H1 (cell line): ENCODE measurements around the gene ZMPSTE24. TPM values are rescaled to one million over a fixed set of nuclear protein-coding genes. Genes with fewer than 3 reads are reported as not detected.

ENCODE experiments used
- CTCF ChIA-PET: fragments of 300-600 bp; sonication (Branson Sonifier 250); formaldehyde crosslinking; loops from one replicate; lab custom pipeline; 2021; ENCODE audit not compliant: partially characterized antibody; lab: Charles Lee
- POLR2A ChIA-PET: fragments of 300-600 bp; sonication (Branson Sonifier 250); formaldehyde crosslinking; loops from one replicate; lab custom pipeline; 2021; ENCODE audit warnings: inconsistent platforms; ENCODE audit not compliant: partially characterized antibody; lab: Charles Lee
- DNase-seq, 2 experiments: peaks; one replicate each; pipeline versions ENCODE4 v3.0.0 to v3.0.0-alpha.2; 2010 to 2022; ENCODE audit warnings: low spot score in 2 of 2, low read depth in 1 of 2, mixed read lengths in 1 of 2
- FAIRE-seq: peaks from 2 replicates; lab custom pipeline; 2011; peaks lifted over from hg19 to GRCh38; lab: Jason Lieb, UNC
- H2AFZ ChIP-seq: 2 replicates; pipeline ENCODE4 v1.8.1; 2012; ENCODE audit warnings: low read length, inconsistent platforms
- H2AK5ac ChIP-seq: 2 replicates; pipeline ENCODE4 v1.6.1; 2013; ENCODE audit warnings: low read depth, low read length
- H2BK120ac ChIP-seq: replicated peaks from 2 replicates; pipeline ENCODE3; 2013; ENCODE audit warnings: low read depth, low read length, inconsistent platforms
- H2BK12ac ChIP-seq: 2 replicates; pipeline ENCODE4 v1.6.1; 2013; ENCODE audit warnings: low read depth, low read length
- H2BK15ac ChIP-seq: 2 replicates; pipeline ENCODE4 v1.6.1; 2013; ENCODE audit warnings: low read length
- H2BK20ac ChIP-seq: 2 replicates; pipeline ENCODE4 v1.6.1; 2013; ENCODE audit warnings: low read length
- H2BK5ac ChIP-seq: 2 replicates; pipeline ENCODE4 v1.6.1; 2013; ENCODE audit warnings: low read depth, low read length
- H3K14ac ChIP-seq: 2 replicates; pipeline ENCODE4 v1.6.1; 2013; ENCODE audit warnings: inconsistent platforms; ENCODE audit not compliant: insufficient read length
- H3K18ac ChIP-seq: 2 replicates; pipeline ENCODE4 v1.6.1; 2013; ENCODE audit warnings: low read length; ENCODE audit errors: extremely low read depth
- H3K23ac ChIP-seq: 2 replicates; pipeline ENCODE4 v1.6.1; 2013; ENCODE audit warnings: inconsistent platforms; ENCODE audit not compliant: insufficient read length
- H3K23me2 ChIP-seq: 2 replicates; pipeline ENCODE4 v1.6.1; 2013; ENCODE audit warnings: low read depth, low read length
- H3K27ac ChIP-seq: 2 replicates; pipeline ENCODE4 v1.6.1; 2011; ENCODE audit warnings: low read depth, low read length, inconsistent platforms
- H3K27me3 ChIP-seq, 4 experiments: replicated peaks in 1 of 4; 1 replicate in 1 of 4; 2 replicates in 3 of 4; pipeline versions ENCODE4 v1.6.1 to v1.8.1; 2011 to 2013; ENCODE audit warnings: low read length in 3 of 4, mild to moderate bottlenecking in 3 of 4, inconsistent platforms in 2 of 4, mixed read lengths in 2 of 4, moderate library complexity in 1 of 4; ENCODE audit not compliant: control insufficient read depth in 3 of 4, insufficient read depth in 3 of 4; ENCODE audit errors: extremely low read depth in 1 of 4
- H3K36me3 ChIP-seq, 4 experiments: 2 replicates each; pipeline versions ENCODE4 v1.6.1 to v1.8.1; 2011 to 2013; ENCODE audit warnings: mild to moderate bottlenecking in 4 of 4, low read length in 3 of 4, moderate library complexity in 2 of 4, control low read depth in 1 of 4, inconsistent platforms in 1 of 4; ENCODE audit not compliant: insufficient read depth in 4 of 4, control insufficient read depth in 2 of 4
- H3K4ac ChIP-seq: replicated peaks from 2 replicates; pipeline ENCODE3; 2013; ENCODE audit warnings: low read length, low read depth, mixed read lengths, inconsistent platforms; ENCODE audit not compliant: insufficient read length
- H3K4me1 ChIP-seq, 4 experiments: replicated peaks in 1 of 4; 1 replicate in 1 of 4; 2 replicates in 3 of 4; pipeline versions ENCODE4 v1.6.1 to v1.8.1; 2011 to 2013; ENCODE audit warnings: low read length in 3 of 4, inconsistent platforms in 2 of 4, mixed read lengths in 1 of 4; ENCODE audit not compliant: insufficient read depth in 4 of 4, control insufficient read depth in 3 of 4
- H3K4me2 ChIP-seq, 2 experiments: 2 replicates each; pipeline versions ENCODE4 v1.6.1 to v1.8.1; 2011 to 2013; ENCODE audit warnings: low read depth in 2 of 2, low read length in 2 of 2, control low read depth in 1 of 2, inconsistent platforms in 1 of 2, mild to moderate bottlenecking in 1 of 2; ENCODE audit not compliant: insufficient read depth in 1 of 2
- H3K4me3 ChIP-seq, 4 experiments: fragments of 200-600, 300-600 bp in 1 of 4; sonication (generic), shearing (Covaris generic), sonication (Bioruptor Twin) in 1 of 4; 2 replicates each; pipeline versions ENCODE4 v1.5.1 to v1.8.1; 2011 to 2016; ENCODE audit warnings: low read length in 4 of 4, low read depth in 3 of 4, control low read depth in 2 of 4, inconsistent platforms in 2 of 4, mild to moderate bottlenecking in 2 of 4, mixed read lengths in 1 of 4, moderate library complexity in 1 of 4; ENCODE audit not compliant: insufficient read depth in 2 of 4; ENCODE audit errors: extremely low read depth in 1 of 4
- H3K56ac ChIP-seq: replicated peaks from 2 replicates; pipeline ENCODE3; 2013; ENCODE audit warnings: low read depth, mild to moderate bottlenecking, mixed read lengths, low read length, inconsistent platforms; ENCODE audit not compliant: insufficient read length
- H3K79me1 ChIP-seq: 2 replicates; pipeline ENCODE4 v1.6.1; 2013; ENCODE audit warnings: low read depth, low read length, control low read depth
- H3K79me2 ChIP-seq, 2 experiments: 2 replicates each; pipeline versions ENCODE4 v1.6.1 to v1.8.1; 2012 to 2013; ENCODE audit warnings: low read length in 2 of 2, mild to moderate bottlenecking in 2 of 2, inconsistent platforms in 1 of 2; ENCODE audit not compliant: insufficient read depth in 2 of 2, control insufficient read depth in 1 of 2
- H3K9ac ChIP-seq, 4 experiments: replicated peaks in 1 of 4; 1 replicate in 1 of 4; 2 replicates in 3 of 4; pipeline versions ENCODE4 v1.6.1 to v1.8.1; 2011 to 2013; ENCODE audit warnings: low read depth in 3 of 4, low read length in 3 of 4, control low read depth in 2 of 4, mild to moderate bottlenecking in 2 of 4, moderate library complexity in 2 of 4, inconsistent platforms in 1 of 4; ENCODE audit errors: extremely low read depth in 1 of 4
- H3K9me3 ChIP-seq, 2 experiments: 2 replicates each; pipeline versions ENCODE4 v1.6.1 to v1.8.1; 2012 to 2013; ENCODE audit warnings: mild to moderate bottlenecking in 2 of 2, moderate library complexity in 2 of 2, control low read depth in 1 of 2, inconsistent platforms in 1 of 2, low read depth in 1 of 2, low read length in 1 of 2, mixed read lengths in 1 of 2; ENCODE audit not compliant: insufficient read depth in 2 of 2
- H4K20me1 ChIP-seq, 2 experiments: replicated peaks in 1 of 2; 2 replicates each; pipeline versions ENCODE3 to v1.8.1; 2011 to 2013; ENCODE audit warnings: inconsistent platforms in 2 of 2, low read length in 2 of 2, mild to moderate bottlenecking in 1 of 2; ENCODE audit not compliant: insufficient read depth in 2 of 2, control insufficient read depth in 1 of 2
- H4K5ac ChIP-seq: 2 replicates; pipeline ENCODE4 v1.6.1; 2013; ENCODE audit warnings: low read length, low read depth, mixed read lengths, inconsistent platforms; ENCODE audit not compliant: insufficient read length
- H4K8ac ChIP-seq: 2 replicates; pipeline ENCODE4 v1.8.0; 2013; ENCODE audit warnings: mild to moderate bottlenecking, moderate library complexity, low read length, inconsistent platforms; ENCODE audit not compliant: insufficient read depth; ENCODE audit errors: extremely low read depth
- H4K91ac ChIP-seq: replicated peaks from 2 replicates; pipeline ENCODE3; 2013; ENCODE audit warnings: low read length, mixed read lengths, inconsistent platforms; ENCODE audit not compliant: insufficient read length
- BACH1 ChIP-seq: IDR thresholded peaks from 2 replicates; pipeline ENCODE4 v1.6.1; 2012; ENCODE audit warnings: low read length, improper control_type of control experiment
- BCL11A ChIP-seq, 2 experiments: IDR thresholded peaks; one replicate each; pipeline ENCODE4 v1.6.1; 2011; ENCODE audit warnings: low read depth in 2 of 2, low read length in 2 of 2, mild to moderate bottlenecking in 2 of 2
- EZH2 ChIP-seq: fragments of 200-600 bp; sonication (generic); IDR thresholded peaks from 2 replicates; pipeline ENCODE4 v1.7.1; 2012; ENCODE audit warnings: low read depth, mild to moderate bottlenecking, moderate library complexity, low read length, inconsistent platforms; ENCODE audit not compliant: severe bottlenecking
- HDAC6 ChIP-seq: IDR thresholded peaks from one replicate; pipeline ENCODE4 v1.7.1; 2012; ENCODE audit warnings: low read depth, mild to moderate bottlenecking, inconsistent platforms, low read length, moderate library complexity
- PHF8 ChIP-seq: fragments of 200-600 bp; sonication (generic); conservative IDR thresholded peaks from 2 replicates; pipeline ENCODE4 v1.7.1; 2012; ENCODE audit warnings: low read depth, mild to moderate bottlenecking, inconsistent platforms, low read length, moderate library complexity
- ZNF274 ChIP-seq: IDR thresholded peaks from 2 replicates; pipeline ENCODE4 v1.7.0; 2012; ENCODE audit warnings: low read length, borderline replicate concordance; ENCODE audit errors: extremely low read depth
- polyA plus RNA-seq, 7 experiments: library from polyadenylated mRNA; depleted of rRNA in 3 of 7; stranded (reverse) in 5 of 7; unstranded in 2 of 7; fragments of >200 nt in 5 of 7; fragments of 200-250 nt in 2 of 7; gene quantifications; 1 replicate in 5 of 7; 2 replicates in 1 of 7; 4 replicates in 1 of 7; pipeline versions ENCODE4 v1.2.1 to v1.2.3, GENCODE V29; 2011 to 2013; ENCODE audit warnings: missing spikeins in 2 of 7, mixed read lengths in 2 of 7
- total RNA-seq: library from RNA; stranded (reverse); fragmentation: NEBNext Ultra II Directional; extraction: Animal tissue kit (Norgen Biotek cat#: 25700); gene quantifications from 2 replicates; pipeline ENCODE4 v1.2.1, GENCODE V29; 2021

The ZMPSTE24 gene
- total and polyA plus RNA-seq, 2 of the 8 experiments (the other 6 are each of a cell fraction or from before 2014, with no cell fraction given) = 12.7 to 42.9 TPM

DNA sequence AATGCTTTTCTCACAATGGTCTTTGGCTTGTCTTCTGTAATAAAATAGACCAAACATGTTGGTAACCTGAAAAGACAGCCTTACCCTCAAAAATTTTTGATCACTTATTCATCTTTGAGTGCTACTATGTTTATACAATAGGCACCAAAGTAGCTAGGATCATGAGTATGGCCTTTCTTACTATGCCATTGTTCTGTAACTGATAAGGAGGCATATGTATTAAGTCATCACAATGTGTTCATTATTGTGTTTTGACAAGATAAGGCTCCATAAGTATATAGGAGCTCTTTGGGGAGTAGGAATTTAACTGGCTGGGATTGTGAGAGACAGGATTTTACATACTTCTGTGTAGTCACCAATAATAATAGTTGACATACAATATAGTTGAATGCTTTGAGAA is 9.6 kb upstream of the ZMPSTE24 start:
- Histone ChIP-seq H2AFZ (no peak overlapping the region), H2AK5ac (no peak overlapping the region), H3K36me3 (no peaks in the 10 kb centered on the region), H2BK12ac (no peak overlapping the region), H3K23me2 (no peaks in the 10 kb centered on the region), H3K9ac (no peak overlapping the region), H3K4me2 (no peak overlapping the region), H3K4me3 (no peak overlapping the region), H2BK5ac (no peak overlapping the region), H3K14ac (no peak overlapping the region), H3K27ac (no peak overlapping the region), H3K79me2 (no peaks in the 10 kb centered on the region), H2BK15ac (no peak overlapping the region), H3K27me3 (no peaks in the 10 kb centered on the region), H4K5ac (no peak overlapping the region), H3K79me1 (no peaks in the 10 kb centered on the region), H2BK20ac (no peak overlapping the region), H3K18ac (no peak overlapping the region), H4K91ac (no peak overlapping the region), H3K56ac (no peak overlapping the region), H4K8ac (no peak overlapping the region), H3K9me3 (no peaks in the 10 kb centered on the region), H3K4ac (no peak overlapping the region), H3K4me1 (no peaks in the 10 kb centered on the region), H2BK120ac (no peak overlapping the region), H4K20me1 (no peaks in the 10 kb centered on the region), H3K23ac (no peak overlapping the region)
- CTCF ChIA-PET = interaction anchor here (0.8 to 1.9 kb wide), 3 partner anchors 66 to 90 kb away, joined by 3 to 8 read pairs (median 3); no protein-coding TSS in a partner anchor
- FAIRE-seq = no peak
- POLR2A ChIA-PET = interaction anchor here (0.6 kb wide), 1 partner anchor 9 kb away, joined by 3 read pairs; no protein-coding TSS in a partner anchor
- no peak for DNase-seq
- TF ChIP-seq HDAC6 (no peak), BACH1 (no peak), PHF8 (no peak), EZH2 (no peak), BCL11A (IDR thresholded peaks at IDR 0.05; ENCODE audit: low read depth in 2 of 2, low read length in 2 of 2) (no peak), ZNF274 (no peak)
